KMS-11 (cell line): ENCODE results near the gene MAP1LC3A.

Experiments used
- H2AFZ ChIP-seq: fragments of 200-600 bp; sonication (generic); 2 replicates; pipeline ENCODE4 v1.6.1; 2016; ENCODE audit warnings: antibody characterized with exemption, mixed run types, low read depth
- H3K27ac ChIP-seq: fragments of 200-600 bp; sonication (generic); 2 replicates; pipeline ENCODE4 v1.6.1; 2016; ENCODE audit warnings: mild to moderate bottlenecking, mixed run types
- H3K27me3 ChIP-seq: fragments of 200-600 bp; sonication (generic); 2 replicates; pipeline ENCODE4 v1.6.1; 2017; ENCODE audit warnings: mild to moderate bottlenecking, low read depth, mixed run types, moderate library complexity; ENCODE audit not compliant: insufficient read depth
- H3K36me3 ChIP-seq: fragments of 200-600 bp; sonication (generic); 2 replicates; pipeline ENCODE4 v1.6.1; 2017; ENCODE audit warnings: mild to moderate bottlenecking, mixed run types; ENCODE audit not compliant: insufficient read depth
- H3K4me1 ChIP-seq: fragments of 200-600 bp; sonication (generic); 2 replicates; pipeline ENCODE4 v1.6.1; 2016; ENCODE audit warnings: mild to moderate bottlenecking, low read depth, mixed run types; ENCODE audit not compliant: poor library complexity, severe bottlenecking
- H3K4me2 ChIP-seq: fragments of 200-600 bp; sonication (generic); 2 replicates; pipeline ENCODE4 v1.7.0; 2016; ENCODE audit warnings: mild to moderate bottlenecking, mixed run types
- H3K4me3 ChIP-seq: fragments of 200-600 bp; sonication (generic); IDR thresholded peaks from 2 replicates; pipeline ENCODE4 v1.6.1; 2017; ENCODE audit warnings: low read depth, low read length, mixed read lengths; ENCODE audit not compliant: insufficient read depth
- H3K79me2 ChIP-seq: fragments of 200-600 bp; sonication (generic); 2 replicates; pipeline ENCODE4 v1.6.1; 2016; ENCODE audit warnings: low read depth, mixed run types; ENCODE audit not compliant: insufficient read depth
- H3K9ac ChIP-seq: fragments of 200-600 bp; sonication (generic); 2 replicates; pipeline ENCODE4 v1.6.1; 2016; ENCODE audit warnings: mild to moderate bottlenecking, mixed run types
- H4K20me1 ChIP-seq: fragments of 200-600 bp; sonication (generic); 2 replicates; pipeline ENCODE4 v1.6.1; 2016; ENCODE audit warnings: mild to moderate bottlenecking, mixed run types; ENCODE audit not compliant: insufficient read depth
- CTCF ChIP-seq: fragments of 200-600 bp; sonication (generic); conservative IDR thresholded peaks from 2 replicates; pipeline ENCODE4 v1.6.1; 2017; ENCODE audit warnings: low read depth, mild to moderate bottlenecking, antibody characterized with exemption, low read length, moderate library complexity, mixed read lengths

MAP1LC3A gene

GRCh38 chr20:34527016-34527415 lies 31.5 kb upstream of the MAP1LC3A start:
- Histone ChIP-seq H3K4me1 (peaks cover 26% of the 10 kb centered on the region), H3K27me3 (no peaks in the 10 kb centered on the region), H3K4me3 (no peak overlapping the region), H3K36me3 (peaks cover 6% of the 10 kb centered on the region; the same call in 1 of the 2 replicates), H3K9ac (no peak overlapping the region), H2AFZ (no peak overlapping the region), H3K79me2 (peaks cover 37% of the 10 kb centered on the region), H3K4me2 (no peak overlapping the region), H4K20me1 (no peaks in the 10 kb centered on the region; the same call in 1 of the 2 replicates), H3K27ac (no peak overlapping the region)
- no peak for TF ChIP-seq CTCF

- Histone ChIP-seq H3K27ac (no peak overlapping the region), H2AFZ (no peak overlapping the region), H3K4me1 (peaks cover 15% of the 10 kb centered on the region), H3K4me2 (no peak overlapping the region), H4K20me1 (no peaks in the 10 kb centered on the region), H3K4me3 (no peak overlapping the region), H3K79me2 (peaks cover 20% of the 10 kb centered on the region), H3K9ac (no peak overlapping the region), H3K36me3 (peaks cover 6% of the 10 kb centered on the region; the same call in 1 of the 2 replicates), H3K27me3 (no peaks in the 10 kb centered on the region)
- no peak for TF ChIP-seq CTCF
Measured at GRCh38 chr20:34528921-34529297, 29.6 kb upstream of the MAP1LC3A start.

- H4K20me1 ChIP-seq = no peaks in the 10 kb centered on the region
- peaks cover 15% of the 10 kb centered on the region for H3K4me1 ChIP-seq
- no peak overlapping the region for H3K9ac ChIP-seq
- H3K79me2 ChIP-seq = peaks cover 11% of the 10 kb centered on the region
- no peak overlapping the region for H2AFZ ChIP-seq
- no peak overlapping the region for H3K4me2 ChIP-seq
- H3K27ac ChIP-seq = no peak overlapping the region; the same call in 1 of the 2 replicates
- TF ChIP-seq CTCF = no peak
- no peaks in the 10 kb centered on the region for H3K27me3 ChIP-seq
- H3K36me3 ChIP-seq = peaks cover 11% of the 10 kb centered on the region; the same call in 1 of the 2 replicates
- no peak overlapping the region for H3K4me3 ChIP-seq
Measured at GRCh38 chr20:34529742-34530141, 28.8 kb upstream of the MAP1LC3A start.

GRCh38 chr20:34530342-34530741 lies 28.2 kb upstream of the MAP1LC3A start:
- no peak overlapping the region for H3K4me2 ChIP-seq
- H3K27ac ChIP-seq = no peak overlapping the region
- H3K27me3 ChIP-seq = no peaks in the 10 kb centered on the region

More at GRCh38 chr20:34530342-34530741, 28.2 kb upstream of the MAP1LC3A start:
- no peak for TF ChIP-seq CTCF
- peaks cover 5% of the 10 kb centered on the region; the same call in 1 of the 2 replicates for H3K79me2 ChIP-seq
- no peak overlapping the region for H3K9ac ChIP-seq
- H3K36me3 ChIP-seq = peaks cover 11% of the 10 kb centered on the region; the same call in 1 of the 2 replicates
- H2AFZ ChIP-seq = no peak overlapping the region
- H3K4me3 ChIP-seq = no peak overlapping the region
- H4K20me1 ChIP-seq = no peaks in the 10 kb centered on the region
- H3K4me1 ChIP-seq = peaks cover 15% of the 10 kb centered on the region
